OCI-LY7 (cell line): ENCODE measurements around the gene ISY1. TPM values are rescaled to one million over a fixed set of nuclear protein-coding genes. Genes with fewer than 3 reads are reported as not detected.

Experiments
- BruUV-seq: library from RNA; stranded (reverse); fragments of 400-500 nt; replicated peaks from 2 replicates; lab custom pipeline; 2021; lab: Mats Ljungman, UMichigan
- CTCF ChIA-PET: fragments of 300-600 bp; sonication (Branson Sonifier 250); formaldehyde crosslinking; loops from one replicate; lab custom pipeline; 2022; ENCODE audit warnings: antibody characterized with exemption; ENCODE audit not compliant: unreplicated experiment; lab: Charles Lee
- POLR2A ChIA-PET: fragments of 300-600 bp; sonication (Branson Sonifier 250); formaldehyde crosslinking; loops from one replicate; lab custom pipeline; 2022; ENCODE audit warnings: antibody characterized with exemption; lab: Charles Lee
- DNase-seq: peaks from one replicate; pipeline ENCODE4 v3.0.0-alpha.2; 2015; ENCODE audit warnings: low spot score
- H2AFZ ChIP-seq: fragments of 200-600 bp; sonication (generic), shearing (Covaris generic); 2 replicates; pipeline ENCODE4 v1.6.1; 2014; ENCODE audit warnings: mild to moderate bottlenecking, antibody characterized with exemption, low read length, moderate library complexity
- H3K27ac ChIP-seq: fragments of 200-600 bp; sonication (generic); 2 replicates; pipeline ENCODE4 v1.5.1; 2014; ENCODE audit warnings: mixed run types, low read depth, mild to moderate bottlenecking, moderate library complexity, low read length, inconsistent platforms; ENCODE audit not compliant: poor library complexity, severe bottlenecking
- H3K36me3 ChIP-seq: fragments of 200-600 bp; sonication (generic); 2 replicates; pipeline ENCODE4 v1.6.1; 2014; ENCODE audit warnings: mild to moderate bottlenecking, antibody characterized with exemption, low read length, moderate library complexity, mixed read lengths; ENCODE audit not compliant: insufficient read depth
- H3K4me1 ChIP-seq: fragments of 200-600 bp; sonication (generic); 2 replicates; pipeline ENCODE4 v1.5.1; 2014; ENCODE audit warnings: mild to moderate bottlenecking, low read length; ENCODE audit not compliant: insufficient read depth, poor library complexity, severe bottlenecking
- H3K4me2 ChIP-seq: fragments of 200-600 bp; sonication (generic); 2 replicates; pipeline ENCODE4 v1.6.1; 2014; ENCODE audit warnings: mild to moderate bottlenecking, low read length
- H3K4me3 ChIP-seq: fragments of 200-600 bp; sonication (generic); 2 replicates; pipeline ENCODE4 v1.5.1; 2014; ENCODE audit warnings: mild to moderate bottlenecking, low read depth, low read length; ENCODE audit not compliant: poor library complexity, severe bottlenecking
- H3K79me2 ChIP-seq: fragments of 200-600 bp; sonication (generic); 2 replicates; pipeline ENCODE4 v1.6.1; 2016; ENCODE audit warnings: low read depth, mild to moderate bottlenecking, low read length, moderate library complexity, mixed read lengths; ENCODE audit not compliant: insufficient read depth
- H3K9me2 ChIP-seq: fragments of 200-600 bp; sonication (generic); 2 replicates; pipeline ENCODE4 v1.6.1; 2016; ENCODE audit warnings: mild to moderate bottlenecking, low read length, mixed read lengths; ENCODE audit not compliant: insufficient read depth
- H3K9me3 ChIP-seq: fragments of 200-600 bp; sonication (generic); 2 replicates; pipeline ENCODE4 v1.6.1; 2014; ENCODE audit warnings: mild to moderate bottlenecking, mixed run types, low read length, mixed read lengths
- H4K20me1 ChIP-seq: fragments of 200-600 bp; sonication (generic); 2 replicates; pipeline ENCODE4 v1.6.1; 2014; ENCODE audit warnings: mild to moderate bottlenecking, antibody characterized with exemption, low read length, moderate library complexity, mixed read lengths; ENCODE audit not compliant: insufficient read depth
- EZH2phosphoT487 ChIP-seq: fragments of 200-600 bp; sonication (generic); IDR thresholded peaks from 2 replicates; pipeline ENCODE4 v1.6.1; 2018; ENCODE audit warnings: low read depth, borderline replicate concordance, mild to moderate bottlenecking, mixed run types, antibody characterized with exemption, low read length, moderate library complexity, mixed read lengths
- intact Hi-C: fragments of 100-400 bp; cut with micrococcal nuclease; formaldehyde crosslinking; loops from one replicate; pipeline ENCODE4 v1.10.0; 2022; ENCODE audit not compliant: unreplicated experiment
- total RNA-seq, 2 experiments: library from RNA; depleted of rRNA in 1 of 2; stranded (reverse); fragments of >200 nt in 1 of 2; shearing (Covaris generic) in 1 of 2; gene quantifications; 2 replicates each; pipeline ENCODE4 v1.2.3, GENCODE V29; 2014 to 2022
- TF ChIP-seq, protein P1 (sequence below): fragments of 200-600 bp; sonication (generic); conservative IDR thresholded peaks from 2 replicates; pipeline ENCODE4 v1.5.1; 2014; ENCODE audit warnings: mild to moderate bottlenecking, antibody characterized with exemption, low read length, moderate library complexity, mixed read lengths

Gene ISY1
- total RNA-seq, 2 experiments from 2014 or later = 34.5 to 62.1 TPM

DNA sequence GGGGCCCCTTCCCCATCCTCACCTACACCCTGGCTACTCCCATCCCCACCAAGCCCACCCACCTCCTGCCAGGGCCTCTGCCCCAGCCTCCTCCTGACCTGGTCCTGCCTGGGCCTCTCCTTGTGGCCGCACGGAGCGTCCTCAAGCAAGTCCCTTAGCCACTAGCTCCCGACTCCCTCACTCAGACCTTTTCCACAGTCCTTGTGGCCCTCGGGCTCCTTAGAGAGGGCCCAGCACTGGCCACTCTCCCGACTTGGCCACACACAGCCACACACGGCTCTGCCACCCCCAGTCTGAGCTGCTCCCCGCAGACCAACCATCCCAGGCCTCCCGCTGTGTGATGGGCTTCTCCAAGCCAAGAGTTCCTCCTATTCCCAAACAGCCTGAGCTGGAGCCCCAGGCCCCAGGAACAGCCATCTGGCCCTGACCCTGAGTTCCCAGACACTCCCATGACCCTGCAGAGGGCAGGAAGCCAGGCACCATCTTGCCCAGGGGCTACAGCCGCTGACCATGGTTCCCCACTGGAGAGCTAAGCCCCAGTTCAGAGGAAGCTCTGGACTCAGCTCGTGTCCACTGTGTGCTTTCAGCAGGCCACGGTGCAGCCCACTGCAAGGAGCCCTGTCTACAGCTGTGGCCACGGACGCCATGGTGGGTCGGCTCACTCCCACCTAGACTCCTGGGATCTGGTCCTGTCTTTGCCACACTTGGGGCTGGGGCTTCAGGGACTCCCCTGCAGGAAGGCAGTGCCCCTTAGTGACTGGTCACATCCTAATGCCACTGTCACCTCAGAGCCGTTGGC is 32.3 kb downstream of the ISY1 start:
- no peak overlapping the region for H2AFZ ChIP-seq
- H3K4me3 ChIP-seq = no peak overlapping the region
- H3K36me3 ChIP-seq = peaks cover 70% of the 10 kb centered on the region
- H3K9me2 ChIP-seq = no peaks in the 10 kb centered on the region
- no peak overlapping the region for H3K4me2 ChIP-seq
- H4K20me1 ChIP-seq = no peaks in the 10 kb centered on the region
- peaks cover 4% of the 10 kb centered on the region for H3K4me1 ChIP-seq
- POLR2A ChIA-PET = interaction anchor here (0.6 kb wide), 1 partner anchor 125 kb away, joined by 3 read pairs; no protein-coding TSS in a partner anchor
- no peak for TF ChIP-seq EZH2phosphoT487
- TF ChIP-seq, protein P1, sequence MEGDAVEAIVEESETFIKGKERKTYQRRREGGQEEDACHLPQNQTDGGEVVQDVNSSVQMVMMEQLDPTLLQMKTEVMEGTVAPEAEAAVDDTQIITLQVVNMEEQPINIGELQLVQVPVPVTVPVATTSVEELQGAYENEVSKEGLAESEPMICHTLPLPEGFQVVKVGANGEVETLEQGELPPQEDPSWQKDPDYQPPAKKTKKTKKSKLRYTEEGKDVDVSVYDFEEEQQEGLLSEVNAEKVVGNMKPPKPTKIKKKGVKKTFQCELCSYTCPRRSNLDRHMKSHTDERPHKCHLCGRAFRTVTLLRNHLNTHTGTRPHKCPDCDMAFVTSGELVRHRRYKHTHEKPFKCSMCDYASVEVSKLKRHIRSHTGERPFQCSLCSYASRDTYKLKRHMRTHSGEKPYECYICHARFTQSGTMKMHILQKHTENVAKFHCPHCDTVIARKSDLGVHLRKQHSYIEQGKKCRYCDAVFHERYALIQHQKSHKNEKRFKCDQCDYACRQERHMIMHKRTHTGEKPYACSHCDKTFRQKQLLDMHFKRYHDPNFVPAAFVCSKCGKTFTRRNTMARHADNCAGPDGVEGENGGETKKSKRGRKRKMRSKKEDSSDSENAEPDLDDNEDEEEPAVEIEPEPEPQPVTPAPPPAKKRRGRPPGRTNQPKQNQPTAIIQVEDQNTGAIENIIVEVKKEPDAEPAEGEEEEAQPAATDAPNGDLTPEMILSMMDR = no peak
- H3K79me2 ChIP-seq = no peaks in the 10 kb centered on the region
- CTCF ChIA-PET = no interaction called here
- DNase-seq = no peak
- H3K27ac ChIP-seq = no peak overlapping the region
- intact Hi-C loops = no loop called here
- no TSS peak for BruUV-seq
- no peaks in the 10 kb centered on the region for H3K9me3 ChIP-seq

DNA sequence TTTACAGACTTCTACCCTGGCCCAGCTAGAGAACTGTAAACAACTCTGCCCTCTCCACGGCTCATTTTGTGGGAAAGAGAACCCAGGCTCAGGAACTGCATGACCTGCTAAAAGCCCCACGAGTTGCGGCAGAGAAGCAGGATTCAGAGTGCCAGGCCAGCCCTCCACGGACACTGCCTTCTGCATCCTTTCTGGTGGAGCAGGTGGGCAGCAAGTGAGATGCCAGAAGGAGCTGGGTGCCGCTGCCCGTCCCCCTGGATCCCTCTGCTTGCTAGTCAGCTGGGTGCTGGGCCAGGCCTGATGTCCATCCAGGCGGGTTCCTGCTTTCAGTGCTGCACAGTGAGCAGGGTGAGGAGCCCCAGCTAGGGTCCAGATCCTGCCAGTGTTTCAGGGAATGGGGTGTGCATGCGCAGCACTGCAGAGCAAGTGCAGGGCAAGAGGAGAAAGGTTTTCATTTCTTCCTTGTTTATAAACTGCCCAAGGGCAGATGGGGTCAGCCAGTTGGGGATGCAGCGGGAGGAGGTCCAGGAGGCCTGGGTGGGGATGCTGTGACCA is 34.1 kb downstream of the ISY1 start:
- no peaks in the 10 kb centered on the region for H3K9me3 ChIP-seq
- H3K4me1 ChIP-seq = peaks cover 20% of the 10 kb centered on the region
- H3K9me2 ChIP-seq = no peaks in the 10 kb centered on the region
- intact Hi-C loops = no loop called here
- TF ChIP-seq EZH2phosphoT487 = no peak
- TF ChIP-seq, protein P1 = no peak
- H3K79me2 ChIP-seq = no peaks in the 10 kb centered on the region
- no peak for DNase-seq
- H3K27ac ChIP-seq = no peak overlapping the region
- H3K4me3 ChIP-seq = no peak overlapping the region
- POLR2A ChIA-PET = no interaction called here
- H3K36me3 ChIP-seq = peaks cover 52% of the 10 kb centered on the region
- no peaks in the 10 kb centered on the region for H4K20me1 ChIP-seq
- CTCF ChIA-PET = no interaction called here
- no TSS peak for BruUV-seq
- no peak overlapping the region for H3K4me2 ChIP-seq
- H2AFZ ChIP-seq = no peak overlapping the region
